T-helper 9 cell (primary cell): Measurements from ENCODE around the gene CEP128.

ENCODE experiments used
- DNase-seq: peaks from one replicate; pipeline ENCODE4 v3.0.0-alpha.2; 2020

Gene CEP128

GRCh38 chr14:80535171-80535570 is 406.4 kb downstream of the CEP128 start:
- no peak for DNase-seq

- no peak for DNase-seq
These were observed 417.9 kb downstream of the CEP128 start for GRCh38 chr14:80523518-80524117.

- no peak for DNase-seq
These were observed 418.6 kb downstream of the CEP128 start for GRCh38 chr14:80522936-80523335.

GRCh38 chr14:80522411-80522810 is 419.1 kb downstream of the CEP128 start:
- no peak for DNase-seq

- no peak for DNase-seq
These were observed 420.1 kb downstream of the CEP128 start for GRCh38 chr14:80521456-80521855.

GRCh38 chr14:80519002-80519401 is 422.5 kb downstream of the CEP128 start:
- DNase-seq, result no peak

- no peak for DNase-seq
These were observed 423.4 kb downstream of the CEP128 start for GRCh38 chr14:80518173-80518572.

GRCh38 chr14:80507292-80507869 is 434.2 kb downstream of the CEP128 start:
- DNase-seq, result no peak

GRCh38 chr14:80504781-80505180 is 436.8 kb downstream of the CEP128 start:
- no peak for DNase-seq

- no peak for DNase-seq
These were observed 443.0 kb downstream of the CEP128 start for GRCh38 chr14:80498533-80498932.

- no peak for DNase-seq
These were observed 445.4 kb downstream of the CEP128 start for GRCh38 chr14:80496090-80496489.

GRCh38 chr14:80494769-80495168 is 446.8 kb downstream of the CEP128 start:
- no peak for DNase-seq

- no peak for DNase-seq
These were observed 447.9 kb downstream of the CEP128 start for GRCh38 chr14:80493620-80494019.

GRCh38 chr14:80491650-80492049 is 449.9 kb downstream of the CEP128 start:
- no peak for DNase-seq

GRCh38 chr14:80491131-80491530 is 450.4 kb downstream of the CEP128 start:
- DNase-seq, result no peak

- DNase-seq, result no peak
These were observed 452.0 kb downstream of the CEP128 start for GRCh38 chr14:80489513-80489912.

- DNase-seq, result no peak
These were observed 455.8 kb downstream of the CEP128 start for GRCh38 chr14:80485764-80486163.

- no peak for DNase-seq
These were observed 458.2 kb downstream of the CEP128 start for GRCh38 chr14:80483331-80483730.

- DNase-seq, result no peak
These were observed 464.0 kb downstream of the CEP128 start for GRCh38 chr14:80477388-80478160.

- DNase-seq, result no peak
These were observed 466.5 kb downstream of the CEP128 start for GRCh38 chr14:80475074-80475473.

- DNase-seq, result no peak
These were observed 473.0 kb downstream of the CEP128 start for GRCh38 chr14:80468331-80469122.

- no peak for DNase-seq
These were observed 475.9 kb downstream of the CEP128 start for GRCh38 chr14:80465546-80466220.
